ENCODE results near the gene CCNI2. TPM values are rescaled to one million over a fixed set of nuclear protein-coding genes. Genes with fewer than 3 reads are reported as not detected.
A peak's percentile ranks its signal among the peaks of the same experiment; 100 is the strongest.

The CCNI2 gene
- total and polyA plus RNA-seq, 10 of the 15 experiments (the other 5 are each of a cell fraction or from before 2014, with no cell fraction given): 1.8 to 8.0 (median 3.2) TPM

DNA sequence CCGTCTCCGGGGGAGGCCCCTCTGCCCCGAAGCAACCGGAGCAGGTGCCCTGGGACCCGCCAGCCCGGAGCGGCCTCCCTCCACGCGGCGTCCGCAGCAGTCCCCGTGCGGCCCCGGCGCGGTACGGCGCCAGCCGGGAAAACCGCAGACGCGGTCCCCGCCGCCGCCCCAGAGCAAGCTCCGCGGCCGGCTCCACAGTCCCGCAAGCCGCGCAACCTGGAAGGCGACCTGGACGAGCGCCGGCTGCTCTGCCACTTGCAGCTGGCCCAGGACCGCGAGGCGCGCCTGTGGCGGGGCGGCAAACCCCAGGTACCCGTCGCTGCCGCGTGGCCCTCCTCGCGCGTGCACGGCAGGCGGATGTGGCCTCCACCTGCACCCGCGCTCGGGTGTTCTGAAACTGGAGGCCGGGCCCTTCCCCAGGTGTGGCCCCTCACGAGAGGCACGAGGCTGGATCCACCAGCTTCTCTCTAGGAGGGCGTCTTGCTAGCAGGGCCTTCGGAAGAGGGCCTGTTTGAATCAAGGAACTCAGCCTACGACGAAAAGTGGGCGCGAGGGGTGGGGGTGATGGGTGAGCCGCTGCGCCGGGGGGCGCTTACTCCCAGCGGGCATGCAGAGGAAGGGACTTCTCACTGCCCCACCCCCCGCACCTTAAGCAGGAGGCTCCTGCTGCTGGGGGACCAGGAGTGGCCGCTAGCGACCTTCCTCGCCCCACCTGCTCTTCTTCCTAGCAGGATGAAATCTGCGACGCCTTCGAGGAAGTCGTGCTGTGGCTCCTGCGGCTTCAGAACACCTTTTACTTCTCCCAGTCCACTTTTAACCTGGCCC is 602 bp downstream of the CCNI2 start (continued):
- TF ChIP-seq, protein P1, sequence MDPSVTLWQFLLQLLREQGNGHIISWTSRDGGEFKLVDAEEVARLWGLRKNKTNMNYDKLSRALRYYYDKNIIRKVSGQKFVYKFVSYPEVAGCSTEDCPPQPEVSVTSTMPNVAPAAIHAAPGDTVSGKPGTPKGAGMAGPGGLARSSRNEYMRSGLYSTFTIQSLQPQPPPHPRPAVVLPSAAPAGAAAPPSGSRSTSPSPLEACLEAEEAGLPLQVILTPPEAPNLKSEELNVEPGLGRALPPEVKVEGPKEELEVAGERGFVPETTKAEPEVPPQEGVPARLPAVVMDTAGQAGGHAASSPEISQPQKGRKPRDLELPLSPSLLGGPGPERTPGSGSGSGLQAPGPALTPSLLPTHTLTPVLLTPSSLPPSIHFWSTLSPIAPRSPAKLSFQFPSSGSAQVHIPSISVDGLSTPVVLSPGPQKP (IDR thresholded peaks at IDR 0.05; ENCODE audit: low read depth, low read length): no peak
- peak; percentile 42; the same call in 1 of the 2 replicates for TF ChIP-seq POLR2A (IDR thresholded peaks at IDR 0.05; ENCODE audit: low read depth, low read length)
- TF ChIP-seq MEF2A (IDR thresholded peaks at IDR 0.05; ENCODE audit: insufficient read depth, low read depth, low read length): no peak
- peak; percentile 70 for TF ChIP-seq LARP7 (IDR thresholded peaks at IDR 0.05)
- peak; percentile 66 to 84; a peak in 3 of 4 replicates for TF ChIP-seq BHLHE40 (IDR thresholded peaks at IDR 0.05; ENCODE audit: borderline replicate concordance in 1 of 2, low read depth in 2 of 2, low read length in 1 of 2)
- peak; percentile 74 for TF ChIP-seq IKZF1 (conservative IDR thresholded peaks at IDR 0.05)
- peak; percentile 84 for TF ChIP-seq DPF2 (IDR thresholded peaks at IDR 0.05)
- TF ChIP-seq, protein P2, sequence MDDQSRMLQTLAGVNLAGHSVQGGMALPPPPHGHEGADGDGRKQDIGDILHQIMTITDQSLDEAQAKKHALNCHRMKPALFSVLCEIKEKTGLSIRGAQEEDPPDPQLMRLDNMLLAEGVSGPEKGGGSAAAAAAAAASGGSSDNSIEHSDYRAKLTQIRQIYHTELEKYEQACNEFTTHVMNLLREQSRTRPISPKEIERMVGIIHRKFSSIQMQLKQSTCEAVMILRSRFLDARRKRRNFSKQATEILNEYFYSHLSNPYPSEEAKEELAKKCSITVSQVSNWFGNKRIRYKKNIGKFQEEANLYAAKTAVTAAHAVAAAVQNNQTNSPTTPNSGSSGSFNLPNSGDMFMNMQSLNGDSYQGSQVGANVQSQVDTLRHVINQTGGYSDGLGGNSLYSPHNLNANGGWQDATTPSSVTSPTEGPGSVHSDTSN (IDR thresholded peaks at IDR 0.05; ENCODE audit: insufficient replicate concordance, low read depth, low read length): no peak
- peak; percentile 20 for TF ChIP-seq NR2F1 (conservative IDR thresholded peaks at IDR 0.05)
- TF ChIP-seq CEBPB (IDR thresholded peaks at IDR 0.05; ENCODE audit: borderline replicate concordance in 1 of 2, low read depth in 2 of 2, low read length in 2 of 2): no peak
- TF ChIP-seq BACH1 (IDR thresholded peaks at IDR 0.05; ENCODE audit: borderline replicate concordance): 0 out of 2 replicates have a peak, but pooled peaks have one; percentile 19
- peak; percentile 34; the same call in 1 of the 2 replicates for TF ChIP-seq TCF12 (IDR thresholded peaks at IDR 0.05; ENCODE audit: low read depth, low read length)
